Articular chondrocyte of knee joint (primary cell): ENCODE measurements around the gene SLC39A3. TPM values are rescaled to one million over a fixed set of nuclear protein-coding genes. Genes with fewer than 3 reads are reported as not detected.

Experiments used
- total RNA-seq: library from RNA; depleted of rRNA; stranded (reverse); fragments of >200 nt; gene quantifications from 2 replicates; pipeline ENCODE4 v1.2.3, GENCODE V29; 2012

SLC39A3 gene
- 23.7 and 24.7 TPM in 2 replicates for total RNA-seq

DNA sequence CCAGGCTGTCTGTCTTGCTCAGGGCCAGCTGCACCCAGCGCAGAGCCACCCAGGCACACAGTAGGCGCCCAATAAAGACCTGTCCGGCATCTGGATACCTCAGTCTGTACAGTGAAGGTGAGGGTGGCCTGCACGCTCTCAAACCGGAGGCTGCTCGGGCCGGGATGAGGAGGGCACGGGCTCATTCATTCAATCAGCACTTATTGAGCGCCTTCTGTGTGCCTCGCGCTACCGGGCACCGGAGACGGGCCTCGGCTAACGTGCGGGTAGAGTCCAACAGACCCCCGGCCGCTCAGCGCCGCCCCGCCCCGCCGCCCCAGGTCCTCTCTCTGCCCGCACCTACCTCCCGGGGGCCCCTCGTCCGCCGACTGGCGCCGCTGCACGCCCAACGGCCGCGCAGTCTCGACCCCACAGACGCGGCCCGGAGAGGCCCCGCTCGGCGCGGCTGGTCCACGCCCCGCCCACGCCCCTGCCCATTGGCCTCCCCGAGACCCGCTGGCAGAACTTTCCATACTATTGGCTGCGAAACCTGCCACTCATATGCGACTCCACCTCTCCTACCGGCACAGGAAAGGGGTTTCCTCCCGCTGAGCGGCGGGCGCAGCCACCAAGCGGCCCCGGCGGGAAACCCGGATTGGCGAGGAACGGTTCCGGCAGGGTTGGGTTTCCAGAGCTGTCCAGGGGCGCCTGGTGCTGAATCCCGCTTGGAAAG is at the start of gene SLC39A3:
Gene SLC39A3 (minus strand): TSS at position 416 of the 712 bp plus-strand sequence. CDS start 2,760 bp downstream, outside the sequence.

GRCh38 chr19:2785244-2785997 is 45.6 kb upstream of the SLC39A3 start, which contains the start of gene THOP1:
Gene THOP1 (plus strand): TSS chr19:2785503. CDS start chr19:2785663, 160 bp downstream.

GRCh38 chr19:2782936-2783780 is 43.3 kb upstream of the SLC39A3 start, which contains the start of gene SGTA:
Gene SGTA (minus strand): TSS chr19:2783273. CDS start chr19:2769068, 14,205 bp downstream.

GRCh38 chr19:2720777-2721569 is 18.8 kb downstream of the SLC39A3 start, which contains the start of gene DIRAS1:
Gene DIRAS1 (minus strand): TSS chr19:2721372. CDS start chr19:2717806, 3,566 bp downstream.

DNA sequence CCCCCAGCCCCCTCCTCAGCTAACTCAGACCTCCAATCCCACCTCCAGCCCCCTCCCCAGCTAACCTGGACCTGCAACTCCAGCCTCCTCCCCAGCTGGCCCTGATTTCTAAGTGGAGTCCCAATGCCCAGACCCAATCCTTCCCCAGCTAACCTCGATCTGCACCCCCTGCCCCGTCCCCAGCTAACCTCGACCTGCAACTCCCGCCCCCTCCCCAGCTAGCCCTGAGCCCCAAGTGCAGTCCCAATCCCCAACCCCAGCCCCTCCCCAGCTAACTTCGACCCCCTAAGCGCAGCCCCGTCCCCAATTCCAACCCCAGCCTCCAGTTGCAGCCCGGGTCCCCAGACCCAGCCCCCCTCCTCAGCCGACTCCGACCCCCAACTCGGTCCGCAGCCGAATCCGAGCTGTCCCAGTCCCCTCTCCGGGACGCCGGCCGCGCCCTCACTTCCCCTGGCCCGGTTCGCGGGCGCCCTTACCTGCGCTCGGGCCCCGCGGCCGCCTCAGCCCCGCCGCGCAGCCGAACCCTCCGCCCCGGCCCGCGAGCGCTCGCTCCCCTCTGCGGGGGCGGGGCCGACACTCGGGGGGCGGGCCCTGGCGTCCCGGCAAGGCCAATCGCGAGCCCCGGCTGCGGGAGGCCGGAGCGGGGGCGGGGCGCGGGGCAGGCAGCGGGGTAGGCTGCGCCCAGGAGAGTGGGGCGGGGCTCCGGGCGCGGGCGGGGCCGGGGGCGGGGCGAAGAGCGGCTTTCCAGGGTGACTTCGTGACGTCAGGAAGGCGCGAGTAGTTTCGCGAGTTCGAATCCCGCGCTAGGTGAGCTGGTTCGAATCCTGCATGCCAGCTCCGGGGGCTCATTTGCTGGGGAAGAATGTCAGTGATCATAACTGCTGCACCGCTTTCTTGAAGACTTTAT is 37.4 kb downstream of the SLC39A3 start, which contains the start of gene GNG7:
Gene GNG7 (minus strand): TSS at position 525 of the 907 bp plus-strand sequence. CDS start 182,006 bp downstream, outside the sequence.

Other genes with a start within 250 kb of the SLC39A3 start
- gene GNG7, start 37.3 kb downstream of the SLC39A3 start, total RNA-seq: 0.76 and 0.78 TPM in 2 replicates
- 12.4 and 13.6 TPM in 2 replicates for gene DIRAS1, start 18.6 kb downstream of the SLC39A3 start, total RNA-seq
- 33.5 and 34.1 TPM in 2 replicates for gene SGTA, start 43.3 kb upstream of the SLC39A3 start, total RNA-seq
- gene THOP1, start 45.5 kb upstream of the SLC39A3 start, total RNA-seq: 53.1 and 53.8 TPM in 2 replicates
- 5.4 and 6.1 TPM in 2 replicates for gene ZNF554, start 79.9 kb upstream of the SLC39A3 start, total RNA-seq
- 7.8 and 9.2 TPM in 2 replicates for gene ZNF555, start 101.5 kb upstream of the SLC39A3 start, total RNA-seq
- gene ZNF556, start 127.3 kb upstream of the SLC39A3 start, total RNA-seq: not detected in 2 replicates
- gene ZNF57, start 160.9 kb upstream of the SLC39A3 start, total RNA-seq: 4.2 and 4.9 TPM in 2 replicates
- gene ZNF77, start 205.0 kb upstream of the SLC39A3 start, total RNA-seq: 3.8 and 4.6 TPM in 2 replicates
- gene TLE6, start 237.5 kb upstream of the SLC39A3 start, total RNA-seq: 2.7 and 2.8 TPM in 2 replicates